ENCODE data around the gene ARF6. TPM values are rescaled to one million over a fixed set of nuclear protein-coding genes. Genes with fewer than 3 reads are reported as not detected.
"Not testable (repeated sequence)": the region's sequence is repeated elsewhere in the genome, so short reads cannot be mapped to it uniquely, and the experiment has no call there.

ARF6 gene
- total RNA-seq, 1 experiment from 2014 or later, result 88.8 TPM

GRCh38 chr14:49873548-49873947, 19.3 kb upstream of the ARF6 start:
- RAD21 ChIA-PET (ENCODE audit: low non-redundant PET in 1 of 2, low total read pairs in 2 of 2, uncharacterized antibody in 2 of 2, unreplicated experiment in 2 of 2); ATAC-seq; H3K27me3 ChIP-seq (ENCODE audit: insufficient read depth, low read length); DNase-seq (ENCODE audit: low read depth, low spot score); H3K9me2 ChIP-seq (ENCODE audit: insufficient read depth); H3K36me3 ChIP-seq (ENCODE audit: control insufficient read depth in 1 of 2, insufficient read depth in 2 of 2, low read length in 2 of 2); H3K79me2 ChIP-seq (ENCODE audit: insufficient read depth, low read length); H3K27ac ChIP-seq (ENCODE audit: low read depth, low read length); POLR2A ChIA-PET; H3K9me3 ChIP-seq (ENCODE audit: control insufficient read depth in 1 of 2, insufficient read depth in 1 of 2, low read depth in 1 of 2, low read length in 2 of 2); BruUV-seq (replicated peaks); intact Hi-C loops (cut with micrococcal nuclease); H3K9ac ChIP-seq (ENCODE audit: low read length); H4K20me1 ChIP-seq (ENCODE audit: insufficient read depth); H3K4me3 ChIP-seq (replicated peaks in 1 of 2; ENCODE audit: low read depth in 1 of 2, low read length in 2 of 2): not testable (repeated sequence)
- H2AFZ ChIP-seq (ENCODE audit: low read depth, low read length, poor library complexity, severe bottlenecking), result peak overlapping the region; percentile 97
- CTCF ChIA-PET, result interaction anchor here (1.5 kb wide), 1 partner anchor 11 kb away, joined by 5 read pairs; no protein-coding TSS in a partner anchor
- H3K4me1 ChIP-seq (ENCODE audit: control insufficient read depth in 1 of 2, insufficient read depth in 2 of 2, low read length in 2 of 2), result peaks cover 22 to 55% of the 10 kb centered on the region in 2 experiments
- H3K4me2 ChIP-seq (ENCODE audit: low read length), result peak overlapping the region; percentile 26; the same call in 1 of the 2 replicates
- TF ChIP-seq EGR1 (IDR thresholded peaks at IDR 0.05; ENCODE audit: low read depth), result 0 out of 2 replicates have a peak, but pooled peaks have one; percentile 14

GRCh38 chr14:49875640-49876198, 17.2 kb upstream of the ARF6 start:
- peak; percentile 27; the same call in 1 of the 2 replicates for ATAC-seq
- Histone ChIP-seq H4K20me1 (ENCODE audit: insufficient read depth) (no peaks in the 10 kb centered on the region), H3K9ac (ENCODE audit: low read length) (peak overlapping the region; percentile 7; the same call in 1 of the 2 replicates), H3K4me2 (ENCODE audit: low read length) (peak overlapping the region; percentile 64), H3K4me3 (replicated peaks in 1 of 2; ENCODE audit: low read depth in 1 of 2, low read length in 2 of 2) (peak overlapping the region; percentile 16 to 27; a peak in 3 of 4 replicates), H3K9me2 (ENCODE audit: insufficient read depth) (no peaks in the 10 kb centered on the region), H3K79me2 (ENCODE audit: insufficient read depth, low read length) (no peaks in the 10 kb centered on the region), H3K27me3 (ENCODE audit: insufficient read depth, low read length) (no peaks in the 10 kb centered on the region), H3K27ac (ENCODE audit: low read depth, low read length) (no peak overlapping the region), H3K4me1 (ENCODE audit: control insufficient read depth in 1 of 2, insufficient read depth in 2 of 2, low read length in 2 of 2) (peaks cover 24 to 59% of the 10 kb centered on the region in 2 experiments), H2AFZ (ENCODE audit: low read depth, low read length, poor library complexity, severe bottlenecking) (peak overlapping the region; percentile 81), H3K36me3 (ENCODE audit: control insufficient read depth in 1 of 2, insufficient read depth in 2 of 2, low read length in 2 of 2) (no peaks in the 10 kb centered on the region), H3K9me3 (ENCODE audit: control insufficient read depth in 1 of 2, insufficient read depth in 1 of 2, low read depth in 1 of 2, low read length in 2 of 2) (no peaks in the 10 kb centered on the region)
- no peak for DNase-seq (ENCODE audit: low read depth, low spot score)
- ChIA-PET POLR2A (interaction anchor here (1.0 kb wide), 1 partner anchor 125 kb away, joined by 3 read pairs; no protein-coding TSS in a partner anchor), RAD21 (ENCODE audit: low non-redundant PET in 1 of 2, low total read pairs in 2 of 2, uncharacterized antibody in 2 of 2, unreplicated experiment in 2 of 2) (no interaction called here), CTCF (no interaction called here)
- intact Hi-C loops (cut with micrococcal nuclease), result no loop called here
- no TSS peak for BruUV-seq (replicated peaks)
- TF ChIP-seq ZBTB33 (IDR thresholded peaks at IDR 0.05; ENCODE audit: extremely low read depth, insufficient replicate concordance, low read length) (no peak), EGR1 (IDR thresholded peaks at IDR 0.05; ENCODE audit: low read depth) (no peak), CEBPB (IDR thresholded peaks at IDR 0.05; ENCODE audit: low read depth) (peak; percentile 70; the same call in 1 of the 2 replicates)

Data from HCT116 (cell line).